GM21619 (cell line): ENCODE results near the gene EIF4ENIF1.
A peak's percentile ranks its signal among the peaks of the same experiment; 100 is the strongest.
"Not testable (repeated sequence)": the region's sequence is repeated elsewhere in the genome, so short reads cannot be mapped to it uniquely, and the experiment has no call there.

Source experiments
- ATAC-seq: cut with Tn5 transposase; IDR thresholded peaks from one replicate; pipeline ENCODE4 v1.9.1; 2021; ENCODE audit not compliant: unreplicated experiment

Gene EIF4ENIF1

DNA sequence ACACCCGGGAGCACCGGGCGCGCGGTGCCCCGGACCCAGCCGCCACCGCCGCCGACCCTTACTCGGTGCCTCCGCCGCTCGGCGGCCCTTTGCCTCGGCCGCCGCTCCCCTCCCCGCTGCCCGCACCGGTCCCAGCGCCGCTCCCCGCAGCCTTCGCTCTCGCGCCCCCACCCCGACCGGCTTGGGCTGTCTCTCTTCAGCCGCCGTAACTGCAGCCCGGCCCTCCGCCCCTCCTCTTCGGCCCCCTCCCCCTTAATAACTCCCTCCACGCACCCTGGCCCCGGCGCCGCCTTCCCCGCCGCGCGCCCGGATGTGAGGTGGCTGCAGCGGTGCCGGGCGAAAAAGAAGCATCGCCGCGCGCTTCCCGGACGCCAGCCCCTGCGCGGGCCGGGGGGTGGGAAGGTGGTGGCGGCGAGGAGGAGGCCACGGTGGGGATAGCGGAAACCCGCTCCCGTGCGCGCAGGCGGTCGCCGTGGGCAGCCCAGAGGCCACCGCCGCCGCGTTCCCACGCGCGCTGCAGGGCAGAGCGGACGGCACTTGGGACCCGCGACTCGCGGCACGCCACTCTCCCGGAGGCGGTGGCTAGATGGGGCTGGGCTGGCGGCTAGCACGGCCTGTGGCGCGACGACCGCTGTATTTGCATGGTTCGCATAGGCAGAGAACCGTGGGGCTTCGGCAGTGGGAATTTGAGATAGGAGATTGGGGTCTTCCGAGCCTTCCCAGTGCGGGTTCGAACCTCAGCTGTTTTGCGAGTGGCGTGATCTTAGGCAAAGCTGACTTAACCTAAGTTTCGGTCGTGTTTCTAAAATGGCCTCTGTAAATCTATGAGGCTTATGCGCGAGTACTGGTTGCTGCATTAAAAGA is at the start of gene EIF4ENIF1:
EIF4ENIF1 (minus strand) TSS at position 211 of the 864 bp plus-strand sequence. CDS start 1,124 bp downstream, outside the sequence.
- ATAC-seq, result peak; percentile 37

DNA sequence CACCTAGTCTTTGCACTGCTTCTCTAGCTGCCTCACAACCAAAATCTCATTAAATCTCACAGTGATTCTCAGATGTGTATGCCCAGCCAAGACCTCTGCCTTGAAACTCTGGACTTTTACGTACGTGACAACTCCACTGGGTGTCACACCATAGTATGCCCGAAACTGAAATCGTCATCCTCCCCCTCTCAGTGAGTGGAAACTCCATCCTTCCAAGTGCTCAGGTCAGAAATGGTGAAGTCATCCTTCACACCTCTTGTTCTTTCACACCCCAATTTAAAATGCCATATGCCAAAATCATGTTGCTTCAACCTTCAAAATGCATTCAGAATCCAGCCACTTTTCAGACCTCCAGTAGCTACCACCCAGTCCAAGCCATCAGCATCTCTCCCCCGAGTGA is 49.2 kb upstream of the EIF4ENIF1 start:
- no peak for ATAC-seq

DNA sequence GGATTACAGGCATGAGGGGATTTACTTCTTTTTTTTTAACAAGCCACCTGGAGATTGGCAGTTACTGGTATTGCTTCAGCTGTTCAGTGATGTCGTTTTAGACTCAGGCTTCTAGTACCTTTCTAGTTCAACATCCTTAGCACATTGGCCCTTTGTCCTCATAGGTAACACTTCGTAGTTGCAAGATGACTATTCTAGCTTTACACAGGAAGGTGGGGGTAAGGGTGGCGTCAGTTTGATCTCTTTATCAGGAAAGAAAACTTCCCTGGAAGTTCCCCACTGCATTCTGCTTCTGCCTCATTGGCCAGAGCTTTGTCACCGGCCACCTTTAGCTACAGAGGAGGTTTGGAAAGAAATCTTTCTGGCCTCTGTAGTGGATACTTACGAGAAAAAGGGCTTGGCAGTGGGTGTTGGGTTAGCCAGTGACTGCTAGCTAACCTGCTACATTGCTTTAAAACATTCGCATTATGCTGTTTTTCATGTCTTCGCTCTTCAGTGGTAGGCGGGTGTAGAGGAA is 47.4 kb upstream of the EIF4ENIF1 start:
- ATAC-seq, result peak; percentile 47

DNA sequence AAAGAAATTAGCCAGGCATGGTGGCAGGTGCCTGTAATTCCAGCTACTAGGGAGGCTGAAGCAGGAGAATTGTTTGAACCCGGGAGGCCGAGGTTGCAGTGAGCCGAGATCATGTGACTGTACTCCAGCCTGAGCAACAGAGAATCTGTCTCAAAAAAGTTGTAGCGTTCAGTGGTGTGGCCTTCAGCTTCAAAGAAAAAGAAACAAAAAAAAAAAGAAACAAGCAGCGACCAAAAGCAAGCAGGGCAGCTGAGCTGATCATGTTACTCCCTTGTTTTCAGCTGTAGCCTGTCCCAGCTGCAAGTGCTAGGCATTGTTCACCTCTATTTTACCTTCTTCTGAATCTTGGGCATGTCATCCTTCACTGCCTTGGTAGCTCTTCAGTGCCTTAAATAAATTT is 43.7 kb upstream of the EIF4ENIF1 start:
- ATAC-seq, result no peak

DNA sequence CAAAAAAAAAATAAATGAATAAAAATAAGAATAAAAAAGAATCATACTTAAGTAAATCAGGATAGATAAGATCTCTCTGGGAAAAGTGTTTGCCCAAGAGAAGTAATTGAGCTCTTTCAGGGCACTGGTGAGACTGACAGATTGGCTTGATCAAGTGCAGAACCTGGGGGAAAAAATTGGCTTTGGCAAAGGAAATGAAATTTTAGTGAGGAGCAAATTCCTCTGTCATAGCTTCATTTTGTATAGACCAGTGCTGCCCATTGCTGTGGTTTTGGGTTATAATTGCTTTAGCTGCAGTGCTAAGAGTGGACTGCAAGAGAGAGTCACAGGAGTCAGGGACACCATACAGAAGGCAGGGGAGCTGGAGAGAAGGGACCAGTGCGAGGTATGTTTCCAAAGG is 42.4 kb upstream of the EIF4ENIF1 start:
- ATAC-seq, result no peak

DNA sequence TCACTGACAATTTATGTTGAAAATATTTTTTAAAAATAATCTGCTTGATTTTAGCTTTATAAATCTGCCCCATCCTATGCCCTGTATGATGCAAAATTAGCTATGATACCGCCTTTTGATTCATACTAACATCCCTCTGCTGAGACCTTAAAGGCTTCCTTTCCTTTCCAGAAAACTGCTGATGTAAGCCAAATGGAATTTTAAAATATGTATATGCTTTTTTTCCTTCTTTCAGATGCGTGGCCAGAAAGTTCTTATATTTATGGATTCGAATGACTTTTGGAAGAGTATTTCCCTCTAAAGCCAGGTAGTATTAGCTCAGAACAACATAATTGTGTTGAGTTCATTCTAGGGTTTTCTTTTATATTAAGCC is 41.2 kb upstream of the EIF4ENIF1 start:
- ATAC-seq, result no peak

DNA sequence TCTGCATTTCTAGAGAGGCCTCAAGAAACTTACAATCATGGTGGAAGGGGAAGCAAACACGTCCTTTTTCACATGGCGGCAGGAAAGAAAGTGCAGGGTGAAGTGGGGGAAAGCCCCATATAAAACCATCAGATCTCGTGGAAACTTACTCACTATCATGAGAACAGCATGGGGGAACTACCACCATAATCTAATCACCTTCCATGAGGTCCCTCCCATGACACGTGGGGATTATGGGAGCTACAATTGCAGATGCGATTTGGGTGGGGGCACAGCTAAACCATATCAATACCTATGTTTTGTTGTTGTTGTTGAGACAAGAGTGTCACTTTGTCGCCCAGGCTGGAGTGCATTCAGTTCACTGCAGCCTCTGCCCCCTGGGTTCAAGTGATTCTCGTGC is 36.6 kb upstream of the EIF4ENIF1 start:
- ATAC-seq, result no peak

DNA sequence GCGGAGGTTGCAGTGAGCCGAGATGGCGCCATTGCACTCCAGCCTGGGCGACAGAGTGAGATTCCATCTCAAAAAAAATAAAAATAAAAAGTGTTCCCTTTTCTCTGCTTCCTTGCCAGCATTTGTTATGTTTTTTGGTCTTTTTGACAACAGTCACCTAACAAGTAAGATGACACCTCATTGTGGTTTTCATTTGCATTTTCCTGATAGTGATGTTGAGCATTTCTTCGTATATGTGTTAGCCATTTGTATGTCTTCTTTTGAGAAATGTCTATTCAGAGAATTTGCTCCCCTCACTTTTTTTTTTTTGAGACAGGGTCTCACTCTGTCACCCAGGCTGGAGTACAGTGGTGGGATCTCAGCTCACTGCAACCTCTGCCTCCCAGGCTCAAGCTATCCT is 34.5 kb upstream of the EIF4ENIF1 start:
- ATAC-seq, result not testable (repeated sequence)

GRCh38 chr22:31520051-31520450 is 30.4 kb upstream of the EIF4ENIF1 start:
- no peak for ATAC-seq

- no peak for ATAC-seq
These were observed 19.6 kb upstream of the EIF4ENIF1 start for GRCh38 chr22:31509061-31509762.

GRCh38 chr22:31508536-31508935 is 18.9 kb upstream of the EIF4ENIF1 start:
- ATAC-seq, result no peak

DNA sequence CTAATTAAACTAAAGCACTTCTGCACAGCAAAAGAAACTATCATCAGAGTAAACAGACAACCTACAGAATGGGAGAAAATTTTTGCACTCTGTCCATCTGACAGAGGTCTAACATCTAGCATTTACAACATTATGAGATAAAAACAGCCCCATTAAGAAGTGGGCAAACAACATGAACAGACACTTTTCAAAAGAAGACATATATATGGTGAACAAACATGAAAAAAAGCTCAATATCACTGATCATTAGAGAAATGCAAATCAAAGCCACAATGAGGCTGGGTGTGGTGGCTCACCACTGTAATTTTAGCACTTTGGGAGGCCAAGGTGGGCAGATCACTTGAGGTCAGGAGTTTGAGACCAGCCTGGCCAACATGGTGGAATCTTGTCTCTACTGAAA is 17.9 kb upstream of the EIF4ENIF1 start:
- ATAC-seq, result not testable (repeated sequence)

GRCh38 chr22:31504282-31504681 is 14.6 kb upstream of the EIF4ENIF1 start:
- ATAC-seq, result no peak

- no peak for ATAC-seq
These were observed 13.7 kb upstream of the EIF4ENIF1 start for GRCh38 chr22:31503211-31503964.

DNA sequence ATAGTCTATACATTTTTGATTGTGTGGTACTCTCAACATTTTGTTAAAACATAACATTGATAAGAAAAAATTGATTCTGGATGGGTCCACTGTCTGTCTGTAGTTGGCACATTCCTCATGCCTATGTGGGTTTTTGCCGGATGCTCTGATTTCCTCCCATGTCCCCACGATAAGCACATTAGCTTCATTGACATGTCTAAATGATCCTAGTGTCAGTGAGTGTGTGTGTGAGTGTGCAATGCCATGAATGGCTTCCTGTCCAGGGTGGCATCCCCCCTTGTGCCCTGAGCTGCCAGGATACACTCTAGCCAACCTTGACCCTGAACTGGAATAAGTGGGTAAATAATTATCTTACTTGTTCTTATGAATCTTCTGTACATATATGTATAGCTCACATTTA is 12.1 kb upstream of the EIF4ENIF1 start:
- ATAC-seq, result no peak

- ATAC-seq, result no peak
These were observed 7.7 kb upstream of the EIF4ENIF1 start for GRCh38 chr22:31497148-31497938.

DNA sequence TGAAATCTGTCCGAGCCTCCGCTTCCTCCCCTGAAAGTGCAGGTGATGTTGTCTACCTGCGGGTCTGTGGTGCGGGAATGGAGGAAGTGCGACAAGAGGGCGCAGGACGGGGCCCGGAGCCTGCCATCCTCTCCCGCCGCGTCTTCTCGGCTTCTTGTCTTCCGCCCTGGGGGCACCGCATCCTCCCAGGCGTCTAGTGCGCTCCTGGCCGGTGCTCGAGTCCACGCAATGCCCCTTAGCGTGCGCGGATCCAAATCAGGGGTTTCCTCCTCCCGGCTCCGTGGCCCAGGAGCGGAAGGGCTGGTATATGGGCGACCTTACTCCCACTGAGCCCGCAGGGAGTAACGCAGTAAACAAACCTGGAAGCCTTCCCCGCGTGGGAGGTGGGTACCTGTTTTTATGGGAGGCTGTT is 7.1 kb upstream of the EIF4ENIF1 start:
- ATAC-seq, result no peak

DNA sequence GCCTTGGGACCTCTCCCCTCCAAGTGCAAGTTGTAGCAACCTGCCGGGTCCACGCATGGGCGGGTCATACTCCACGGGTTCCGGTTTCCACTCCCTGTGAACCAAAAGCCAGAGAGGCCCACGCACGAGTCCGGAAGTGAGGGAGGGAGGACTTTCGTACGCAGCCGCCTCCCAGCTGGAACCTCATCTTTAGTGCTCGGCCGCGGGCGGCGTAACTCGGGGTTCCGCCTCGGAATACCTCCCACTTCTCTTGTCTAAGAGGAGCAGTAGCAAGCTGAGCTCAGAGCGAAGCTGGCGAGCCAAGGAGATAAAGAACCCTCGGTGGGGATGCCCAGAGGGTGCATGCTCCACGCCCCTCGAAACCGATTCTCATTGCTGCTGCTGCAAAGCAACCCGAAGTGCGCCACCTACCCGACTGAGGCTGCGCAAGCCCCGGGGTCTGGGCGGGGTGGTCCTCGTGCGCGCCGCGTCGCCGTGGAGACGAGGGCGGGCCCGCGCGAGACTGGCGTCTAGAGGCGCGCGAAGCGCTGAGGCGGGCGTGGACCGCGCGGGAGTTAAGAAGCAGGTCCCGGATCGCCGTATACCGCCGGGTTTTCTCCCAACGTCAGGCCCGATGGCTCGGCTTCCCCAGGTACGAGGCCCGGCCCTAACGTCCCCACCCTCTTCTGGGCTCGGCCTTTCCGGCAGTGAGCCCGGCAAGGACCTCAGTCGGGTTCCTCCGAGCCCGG is 6.5 kb upstream of the EIF4ENIF1 start, which contains the start of gene SFI1:
SFI1 (plus strand) TSS at position 530 of the 728 bp plus-strand sequence. CDS start 11,749 bp downstream, outside the sequence.
- peak; percentile 69 for ATAC-seq

- ATAC-seq, result no peak
These were observed 5.7 kb upstream of the EIF4ENIF1 start for GRCh38 chr22:31495343-31495742.

GRCh38 chr22:31493355-31493754 is 3.7 kb upstream of the EIF4ENIF1 start:
- ATAC-seq, result not testable (repeated sequence)
